H54 (cell line): ENCODE measurements around the gene NRIP2.
A peak's percentile ranks its signal among the peaks of the same experiment; 100 is the strongest.

Experiments
- DNase-seq: peaks from one replicate; pipeline ENCODE4 v3.0.0; 2011; ENCODE audit warnings: low spot score, mixed read lengths; ENCODE audit not compliant: insufficient read length
- FAIRE-seq: peaks from 3 replicates; lab custom pipeline; 2011; peaks lifted over from hg19 to GRCh38; lab: Jason Lieb, UNC
- POLR2A ChIP-seq: IDR thresholded peaks from 2 replicates; pipeline ENCODE4 v1.6.1; 2011; ENCODE audit warnings: low read depth, mild to moderate bottlenecking, low read length

Gene NRIP2

GRCh38 chr12:2833327-2833726 is 1.5 kb downstream of the NRIP2 start:
- TF ChIP-seq POLR2A, result no peak
- FAIRE-seq, result no peak
- DNase-seq, result no peak

- no peak for DNase-seq
- no peak for TF ChIP-seq POLR2A
- FAIRE-seq, result no peak
These were observed 2.2 kb downstream of the NRIP2 start for GRCh38 chr12:2832550-2833127.

GRCh38 chr12:2829275-2829674 is 5.6 kb downstream of the NRIP2 start:
- TF ChIP-seq POLR2A, result no peak
- DNase-seq, result no peak
- FAIRE-seq, result no peak

- FAIRE-seq, result no peak
- TF ChIP-seq POLR2A, result no peak
- no peak for DNase-seq
These were observed 7.9 kb downstream of the NRIP2 start for GRCh38 chr12:2826721-2827515.

GRCh38 chr12:2826036-2826435 is 8.8 kb downstream of the NRIP2 start:
- TF ChIP-seq POLR2A, result no peak
- no peak for FAIRE-seq

GRCh38 chr12:2825132-2825531 is 9.7 kb downstream of the NRIP2 start:
- FAIRE-seq (no peak), DNase-seq (no peak)
- no peak for TF ChIP-seq POLR2A

More at GRCh38 chr12:2826036-2826435, 8.8 kb downstream of the NRIP2 start:
- no peak for DNase-seq

- no peak for FAIRE-seq
- DNase-seq, result no peak
- no peak for TF ChIP-seq POLR2A
These were observed 10.3 kb downstream of the NRIP2 start for GRCh38 chr12:2824541-2824940.

GRCh38 chr12:2823483-2823882 is 11.4 kb downstream of the NRIP2 start:
- FAIRE-seq (no peak), DNase-seq (no peak)

GRCh38 chr12:2820432-2820831 is 14.4 kb downstream of the NRIP2 start:
- no peak for TF ChIP-seq POLR2A
- no peak for FAIRE-seq
- DNase-seq, result no peak

More at GRCh38 chr12:2823483-2823882, 11.4 kb downstream of the NRIP2 start:
- no peak for TF ChIP-seq POLR2A

GRCh38 chr12:2819810-2820209 is 15.0 kb downstream of the NRIP2 start:
- FAIRE-seq (no peak), DNase-seq (no peak)
- TF ChIP-seq POLR2A, result no peak

GRCh38 chr12:2813214-2814185 is 21.3 kb downstream of the NRIP2 start:
- FAIRE-seq (no peak), DNase-seq (peak; percentile 61)
- TF ChIP-seq POLR2A, result no peak

GRCh38 chr12:2812290-2813213 is 22.3 kb downstream of the NRIP2 start, which contains the start of gene ITFG2:
Gene ITFG2 (plus strand): TSS chr12:2812668. CDS start chr12:2812761, 93 bp downstream.
- FAIRE-seq (peak; percentile 84), DNase-seq (peak; percentile 92)
- TF ChIP-seq POLR2A, result peak; percentile 76

- FAIRE-seq (no peak), DNase-seq (no peak)
- no peak for TF ChIP-seq POLR2A
These were observed 23.0 kb downstream of the NRIP2 start for GRCh38 chr12:2811801-2812200.

- DNase-seq, result no peak
- TF ChIP-seq POLR2A, result no peak
- FAIRE-seq, result no peak
These were observed 28.1 kb downstream of the NRIP2 start for GRCh38 chr12:2806700-2807099.
